8988T (cell line): ENCODE data around the gene MAN1A2.
"Not testable (repeated sequence)": the region's sequence is repeated elsewhere in the genome, so short reads cannot be mapped to it uniquely, and the experiment has no call there.

ENCODE experiments used
- DNase-seq: peaks from one replicate; pipeline ENCODE4 v3.0.0; 2011

Gene MAN1A2

DNA sequence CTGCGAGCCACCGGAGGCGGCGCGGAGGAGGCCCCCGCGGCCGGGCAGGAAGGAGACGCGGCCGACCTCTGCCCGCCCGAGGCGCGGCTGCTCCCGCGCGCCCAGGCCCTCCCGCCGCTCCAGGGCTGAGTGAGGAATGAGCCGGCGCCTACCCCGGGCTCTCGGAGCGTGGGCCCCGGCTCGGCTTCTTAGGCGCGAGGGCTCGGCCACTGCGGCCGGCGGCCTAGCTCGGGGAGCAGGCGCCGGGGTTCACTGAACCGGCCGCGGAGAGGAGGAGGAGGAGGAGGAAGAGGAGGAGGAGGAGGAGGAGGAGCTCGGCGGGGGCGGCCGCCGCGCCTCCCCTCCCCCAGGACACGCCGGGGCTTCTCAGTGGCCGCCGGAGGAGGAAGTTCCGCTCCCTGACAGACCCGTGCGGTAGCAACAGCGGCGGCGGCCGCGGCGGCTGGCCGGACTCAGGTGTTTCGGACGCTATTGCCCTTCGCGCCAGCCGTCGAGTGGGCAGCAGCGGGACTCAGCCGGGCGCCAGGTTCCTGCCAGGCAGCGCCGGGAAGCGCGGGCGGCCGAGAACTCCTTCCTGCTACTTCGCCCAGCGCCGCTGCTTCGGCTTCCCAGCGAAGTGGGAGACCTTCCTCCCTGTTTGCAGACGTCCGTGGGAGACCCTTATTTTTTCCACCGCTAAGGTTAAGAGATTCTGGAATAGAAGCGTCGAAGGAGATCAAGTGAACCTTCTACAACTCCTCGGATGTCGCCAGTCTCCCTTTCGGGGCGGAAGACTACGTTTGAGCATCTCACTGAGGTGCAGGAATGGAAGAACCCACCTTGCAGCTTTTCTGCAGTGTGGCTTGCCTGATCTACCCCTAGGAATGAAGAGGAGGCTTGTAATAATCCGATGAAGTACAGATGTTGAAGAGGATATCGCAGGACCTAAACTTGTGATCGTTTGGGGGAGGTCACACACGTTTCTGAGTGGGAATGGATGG, at the start of gene MAN1A2:
MAN1A2 (plus strand) TSS at position 404 of the 980 bp plus-strand sequence. CDS start 735 bp downstream, outside the sequence.
- DNase-seq = peak; percentile 15

- DNase-seq = no peak
Observed at GRCh38 chr1:117318011-117318410, 49.2 kb upstream of the MAN1A2 start.

GRCh38 chr1:117318426-117318825, 48.8 kb upstream of the MAN1A2 start:
- no peak for DNase-seq

DNA sequence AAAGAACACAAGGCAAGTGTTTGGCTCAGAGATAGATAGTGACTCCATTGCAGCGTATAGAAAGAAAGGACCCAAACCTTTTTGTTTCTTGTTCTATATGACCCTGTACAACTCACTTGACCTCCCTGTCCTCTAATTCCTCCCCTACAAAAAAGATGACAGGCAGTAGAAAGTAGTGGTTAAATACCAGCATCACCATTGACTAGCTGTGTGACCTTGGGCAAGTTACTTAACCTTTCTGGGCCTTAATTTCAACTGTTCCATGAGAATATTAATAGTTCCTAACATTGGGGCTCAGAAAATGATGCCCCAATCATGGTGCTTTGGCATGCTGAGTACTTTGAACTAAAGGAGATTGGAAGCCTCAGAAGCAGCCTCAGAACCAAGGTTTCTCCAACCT, 46.7 kb upstream of the MAN1A2 start:
- DNase-seq = no peak

GRCh38 chr1:117321680-117322609, 45.3 kb upstream of the MAN1A2 start:
- DNase-seq = no peak

DNA sequence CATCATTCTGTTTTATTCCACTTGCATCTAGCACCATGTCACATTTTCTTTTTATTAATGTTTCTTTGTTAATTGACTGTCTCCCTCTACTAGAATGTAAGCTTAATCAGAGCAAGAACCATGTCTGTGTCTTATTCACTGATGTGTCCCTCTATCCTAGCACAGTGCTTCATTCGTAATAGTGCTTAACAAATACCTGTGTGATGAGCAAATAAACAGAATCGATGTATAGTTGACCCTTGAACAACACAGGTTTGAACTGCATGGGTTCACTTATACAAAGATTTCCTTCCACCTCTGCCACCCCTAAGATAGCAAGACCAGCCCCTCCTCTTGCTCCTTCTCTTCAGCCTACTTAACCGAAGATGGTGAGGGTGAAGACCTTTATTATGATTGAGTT, 42.9 kb upstream of the MAN1A2 start:
- no peak for DNase-seq

GRCh38 chr1:117326035-117326434, 41.2 kb upstream of the MAN1A2 start:
- not testable (repeated sequence) for DNase-seq

DNA sequence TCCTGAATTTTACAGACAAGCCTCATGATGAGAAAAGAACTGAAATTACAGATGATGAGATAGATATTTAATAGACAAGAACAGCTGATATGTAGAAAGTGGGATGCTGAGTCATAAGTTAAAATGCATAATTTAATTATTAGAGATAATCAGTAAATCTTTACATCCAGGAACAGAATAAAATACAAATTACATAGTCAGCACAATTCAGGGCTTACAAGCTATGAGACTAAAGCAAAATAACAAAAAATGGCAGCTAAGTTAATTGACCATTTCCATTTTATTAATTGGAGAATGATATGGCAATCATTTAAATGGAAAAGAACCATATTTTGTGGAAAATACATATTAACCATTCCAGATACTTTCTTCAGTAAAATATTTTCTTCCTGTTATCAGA, 40.2 kb upstream of the MAN1A2 start:
- DNase-seq = no peak

DNA sequence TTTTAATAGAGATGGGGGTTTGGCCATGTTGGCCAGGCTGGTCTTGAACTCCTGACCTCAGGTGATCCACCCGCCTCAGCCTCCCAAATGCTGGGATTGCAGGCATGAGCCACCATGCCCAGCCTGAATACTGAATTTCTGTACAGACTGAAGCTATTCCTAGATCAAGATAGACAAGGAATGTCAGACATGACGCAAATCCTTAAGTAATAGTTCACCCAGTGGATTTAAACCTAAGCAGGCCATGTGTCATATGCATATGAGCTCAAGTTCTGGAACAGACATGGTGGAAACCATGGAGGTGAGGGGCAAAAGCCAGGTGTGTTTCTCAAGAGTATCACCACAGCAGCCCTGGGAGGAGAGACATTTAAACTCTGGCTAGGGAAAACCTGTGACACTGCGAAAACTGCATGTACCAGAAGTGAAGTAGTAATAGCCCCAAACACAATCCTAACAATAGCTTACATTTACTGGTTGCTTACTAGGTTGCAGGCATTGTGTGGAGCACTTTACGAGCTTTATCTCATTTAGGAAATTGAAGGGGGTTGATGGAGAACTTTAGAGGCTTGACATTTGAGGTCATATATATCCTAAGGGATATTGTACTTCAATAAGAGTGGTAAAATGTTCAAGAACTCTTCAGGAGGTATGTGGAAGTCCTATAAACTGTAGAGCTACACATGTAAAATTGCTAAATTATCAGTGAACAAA, 31.7 kb upstream of the MAN1A2 start:
- DNase-seq = no peak

GRCh38 chr1:117336088-117336817, 31.0 kb upstream of the MAN1A2 start:
- DNase-seq = no peak

GRCh38 chr1:117339866-117340700, 27.2 kb upstream of the MAN1A2 start:
- DNase-seq = no peak

GRCh38 chr1:117341123-117341522, 26.1 kb upstream of the MAN1A2 start:
- DNase-seq = no peak

- no peak for DNase-seq
Observed at GRCh38 chr1:117342397-117342796, 24.9 kb upstream of the MAN1A2 start.

- no peak for DNase-seq
Observed at GRCh38 chr1:117346206-117346928, 20.9 kb upstream of the MAN1A2 start.

- DNase-seq = no peak
Observed at GRCh38 chr1:117347907-117348306, 19.3 kb upstream of the MAN1A2 start.

DNA sequence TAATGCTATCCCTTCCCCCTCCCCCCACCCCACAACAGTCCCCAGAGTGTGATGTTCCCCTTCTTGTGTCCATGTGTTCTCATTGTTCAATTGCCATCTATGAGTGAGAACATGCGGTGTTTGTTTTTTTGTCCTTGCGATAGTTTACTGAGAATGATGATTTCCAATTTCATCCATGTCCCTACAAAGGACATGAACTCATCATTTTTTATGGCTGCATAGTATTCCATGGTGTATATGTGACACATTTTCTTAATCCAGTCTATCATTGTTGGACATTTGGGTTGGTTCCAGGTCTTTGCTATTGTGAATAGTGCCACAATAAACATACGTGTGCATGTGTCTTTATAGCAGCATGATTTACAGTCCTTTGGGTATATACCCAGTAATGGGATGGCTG, 14.6 kb upstream of the MAN1A2 start:
- DNase-seq = not testable (repeated sequence)

- not testable (repeated sequence) for DNase-seq
Observed at GRCh38 chr1:117357833-117358603, 9.2 kb upstream of the MAN1A2 start.

- not testable (repeated sequence) for DNase-seq
Observed at GRCh38 chr1:117358604-117358887, 8.7 kb upstream of the MAN1A2 start.

DNA sequence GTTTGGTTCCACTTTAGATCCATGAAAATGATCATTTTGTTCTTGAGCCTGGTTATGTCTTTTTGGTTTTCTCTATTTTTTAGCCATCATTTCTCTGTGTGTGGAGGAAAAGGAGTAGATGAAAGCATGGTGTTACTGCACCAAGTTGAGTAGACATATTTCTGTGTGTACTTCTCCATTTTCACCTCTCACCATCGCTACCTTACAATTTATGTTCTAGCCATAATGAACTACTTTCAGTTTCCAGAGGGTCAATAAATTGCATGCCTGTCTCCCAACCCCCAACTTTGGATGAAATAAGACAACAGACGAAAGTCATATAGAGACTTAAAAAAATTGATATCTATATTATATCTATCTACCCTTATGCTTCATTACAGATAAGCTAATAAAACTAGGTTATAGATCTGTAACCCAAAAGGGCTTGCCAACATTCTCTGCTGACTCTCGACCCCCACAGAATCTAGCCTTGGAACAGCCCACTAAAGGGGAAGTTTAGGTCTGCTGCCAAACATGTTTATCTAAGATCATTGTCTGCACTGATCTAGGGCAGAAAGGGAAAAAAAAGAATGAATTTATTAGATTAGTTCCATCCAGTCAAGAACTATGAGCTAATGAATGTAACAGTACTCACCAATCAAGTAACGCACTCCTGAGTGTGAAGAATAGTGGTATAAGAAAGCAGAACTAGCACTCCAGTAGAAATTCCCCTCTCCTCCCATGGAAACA, 7.5 kb upstream of the MAN1A2 start:
- no peak for DNase-seq
